Measurements from ENCODE around the gene ISG20.

DNA sequence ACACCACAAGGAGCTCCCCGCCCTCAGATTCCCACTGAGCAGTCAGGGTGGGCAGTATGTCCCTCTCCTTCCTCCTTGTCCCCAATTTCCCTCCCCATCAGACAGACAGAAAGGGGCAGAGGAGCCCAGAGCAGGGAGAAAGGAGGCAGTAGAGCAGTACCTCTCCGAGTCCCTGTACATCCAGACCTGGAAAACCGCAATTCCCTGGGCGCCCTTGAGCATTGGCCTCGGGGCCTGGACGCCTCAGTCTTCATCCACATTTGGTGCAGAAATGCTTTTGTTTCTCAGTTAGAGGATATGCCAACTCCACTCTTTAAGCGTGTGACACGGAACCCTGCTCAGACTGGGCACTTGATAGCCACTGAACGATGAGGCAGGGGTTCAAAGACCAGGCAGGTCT is 5.9 kb downstream of the ISG20 start:
- TF ChIP-seq GATA2 (IDR thresholded peaks at IDR 0.05; ENCODE audit: low read depth, low read length) (no peak), GATA3 (IDR thresholded peaks at IDR 0.05; ENCODE audit: low read depth, low read length) (no peak)
